Measurements from ENCODE around the gene TRMO. TPM values are rescaled to one million over a fixed set of nuclear protein-coding genes. Genes with fewer than 3 reads are reported as not detected.

Gene TRMO
- total and polyA plus RNA-seq, 2 of the 13 experiments (the other 11 are each of a cell fraction or from before 2014, with no cell fraction given), result 8.7 to 18.6 TPM

DNA sequence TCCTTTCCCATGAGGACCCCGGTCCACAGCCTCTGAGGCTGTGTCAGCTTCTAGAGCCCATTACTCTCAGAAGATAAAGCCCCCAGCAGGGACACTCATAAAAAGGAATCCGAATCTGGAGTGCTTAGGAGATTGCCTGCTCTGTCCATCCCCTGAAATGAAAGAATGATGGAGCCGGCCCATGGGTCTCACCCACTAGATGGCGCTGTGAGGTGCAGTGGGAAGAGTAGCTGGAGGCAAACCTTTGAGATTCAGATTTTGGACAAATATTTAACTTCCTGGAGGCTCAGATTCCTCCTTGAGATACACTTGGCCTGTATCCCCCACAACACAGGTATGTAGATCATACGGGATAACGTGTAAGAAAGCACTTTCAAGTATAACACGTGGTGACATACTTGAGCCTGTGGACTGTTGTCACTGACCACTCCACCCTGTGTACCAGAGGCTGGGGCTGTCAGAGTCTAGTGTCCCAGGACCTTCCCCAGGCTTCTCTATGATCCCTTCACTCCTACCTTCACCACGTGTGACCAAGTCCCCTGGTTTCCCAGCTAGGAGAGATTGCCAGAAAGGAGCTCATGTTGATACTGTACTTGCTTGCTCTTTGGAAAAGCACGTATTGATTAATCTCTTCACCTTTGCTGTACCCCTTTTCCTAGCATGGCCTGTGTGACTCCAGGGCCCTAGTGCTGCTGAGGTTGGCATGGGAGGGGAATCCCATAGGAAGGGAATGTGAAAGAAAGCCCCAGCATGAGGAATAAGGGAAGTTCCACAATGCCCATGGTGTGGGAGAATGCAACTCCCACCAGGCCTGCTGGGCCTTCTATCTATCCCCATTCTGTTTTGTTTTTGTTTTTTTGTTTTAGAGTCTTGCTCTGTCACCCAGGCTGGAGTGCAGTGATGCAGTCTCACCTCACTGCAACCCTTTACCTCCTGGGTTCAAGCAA is 32.1 kb downstream of the TRMO start:
- no TSS peak for BruUV-seq (replicated peaks)

More for the DNA sequence above, 32.1 kb downstream of the TRMO start:
- POLR2A ChIA-PET, result no interaction called here
- Histone ChIP-seq H3K4me2 (ENCODE audit: low read depth, low read length) (no peak overlapping the region), H3K4me1 (ENCODE audit: insufficient read depth, low read length) (no peaks in the 10 kb centered on the region), H3K9me3 (ENCODE audit: low read length) (no peaks in the 10 kb centered on the region), H3K36me3 (replicated peaks in 1 of 2; ENCODE audit: control insufficient read depth in 1 of 2, insufficient read depth in 2 of 2, low read length in 2 of 2) (no peaks in the 10 kb centered on the region), H2AFZ (ENCODE audit: low read length) (no peak overlapping the region), H3K9ac (ENCODE audit: insufficient read depth, low read depth, low read length) (no peak overlapping the region), H3K27ac (ENCODE audit: extremely low read length, insufficient read depth, low read length) (no peak overlapping the region), H4K20me1 (ENCODE audit: insufficient read depth, low read length) (no peaks in the 10 kb centered on the region), H3K27me3 (ENCODE audit: control insufficient read depth in 1 of 2, insufficient read depth in 2 of 2, low read length in 2 of 2) (peaks cover 0 to 9% of the 10 kb centered on the region in 2 experiments; a peak in 1 of 5 replicates), H3K79me2 (ENCODE audit: insufficient read depth, low read length) (no peaks in the 10 kb centered on the region), H3K4me3 (replicated peaks in 1 of 3; ENCODE audit: insufficient read depth in 1 of 3, low read depth in 2 of 3, low read length in 3 of 3) (no peak overlapping the region)
- no peak for DNase-seq (ENCODE audit: low spot score)
- intact Hi-C loops (cut with micrococcal nuclease; ENCODE audit: unreplicated experiment), result no loop called here
- CTCF ChIA-PET (ENCODE audit: low intra/inter-chr PET ratio, low total read pairs), result interaction anchor here (1.4 kb wide), 1 partner anchor 11 kb away, joined by 4 read pairs; no protein-coding TSS in a partner anchor
- ATAC-seq, result peak; percentile 72
- 28% methylated on average over 9 of the region's 9 CpGs for WGBS (ENCODE audit: low lambda C conversion rate)
- no peak for FAIRE-seq
- TF ChIP-seq XRCC5 (optimal IDR thresholded peaks at IDR 0.05; ENCODE audit: low read length) (peak; percentile 36), CAMTA2 (CRISPR knock-in tag; IDR thresholded peaks at IDR 0.05; ENCODE audit: borderline replicate concordance) (no peak), STAG1 (CRISPR knock-in tag; IDR thresholded peaks at IDR 0.05) (peak; percentile 28)
- TF ChIP-seq, protein P1, sequence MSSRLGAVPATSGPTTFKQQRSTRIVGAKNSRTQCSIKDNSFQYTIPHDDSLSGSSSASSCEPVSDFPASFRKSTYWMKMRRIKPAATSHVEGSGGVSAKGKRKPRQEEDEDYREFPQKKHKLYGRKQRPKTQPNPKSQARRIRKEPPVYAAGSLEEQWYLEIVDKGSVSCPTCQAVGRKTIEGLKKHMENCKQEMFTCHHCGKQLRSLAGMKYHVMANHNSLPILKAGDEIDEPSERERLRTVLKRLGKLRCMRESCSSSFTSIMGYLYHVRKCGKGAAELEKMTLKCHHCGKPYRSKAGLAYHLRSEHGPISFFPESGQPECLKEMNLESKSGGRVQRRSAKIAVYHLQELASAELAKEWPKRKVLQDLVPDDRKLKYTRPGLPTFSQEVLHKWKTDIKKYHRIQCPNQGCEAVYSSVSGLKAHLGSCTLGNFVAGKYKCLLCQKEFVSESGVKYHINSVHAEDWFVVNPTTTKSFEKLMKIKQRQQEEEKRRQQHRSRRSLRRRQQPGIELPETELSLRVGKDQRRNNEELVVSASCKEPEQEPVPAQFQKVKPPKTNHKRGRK (CRISPR knock-in tag; IDR thresholded peaks at IDR 0.05), result no peak
- TF ChIP-seq, protein P2, sequence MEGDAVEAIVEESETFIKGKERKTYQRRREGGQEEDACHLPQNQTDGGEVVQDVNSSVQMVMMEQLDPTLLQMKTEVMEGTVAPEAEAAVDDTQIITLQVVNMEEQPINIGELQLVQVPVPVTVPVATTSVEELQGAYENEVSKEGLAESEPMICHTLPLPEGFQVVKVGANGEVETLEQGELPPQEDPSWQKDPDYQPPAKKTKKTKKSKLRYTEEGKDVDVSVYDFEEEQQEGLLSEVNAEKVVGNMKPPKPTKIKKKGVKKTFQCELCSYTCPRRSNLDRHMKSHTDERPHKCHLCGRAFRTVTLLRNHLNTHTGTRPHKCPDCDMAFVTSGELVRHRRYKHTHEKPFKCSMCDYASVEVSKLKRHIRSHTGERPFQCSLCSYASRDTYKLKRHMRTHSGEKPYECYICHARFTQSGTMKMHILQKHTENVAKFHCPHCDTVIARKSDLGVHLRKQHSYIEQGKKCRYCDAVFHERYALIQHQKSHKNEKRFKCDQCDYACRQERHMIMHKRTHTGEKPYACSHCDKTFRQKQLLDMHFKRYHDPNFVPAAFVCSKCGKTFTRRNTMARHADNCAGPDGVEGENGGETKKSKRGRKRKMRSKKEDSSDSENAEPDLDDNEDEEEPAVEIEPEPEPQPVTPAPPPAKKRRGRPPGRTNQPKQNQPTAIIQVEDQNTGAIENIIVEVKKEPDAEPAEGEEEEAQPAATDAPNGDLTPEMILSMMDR (CRISPR knock-in tag; IDR thresholded peaks at IDR 0.05), result peak; percentile 57
- in situ Hi-C loops (cut with HindIII; ENCODE audit: extremely low pct_ligation_motif_present, low pct_unique_long_range_greater_than_20kb), result loop anchor here (5.0 kb wide), 1 partner anchor 178 kb away; no protein-coding TSS in a partner anchor
